PC-3 (cell line): Measurements from ENCODE around the gene TANGO2. TPM values are rescaled to one million over a fixed set of nuclear protein-coding genes. Genes with fewer than 3 reads are reported as not detected.

Experiments used
- ATAC-seq: fragments of 200-7000 bp; cut with Tn5 transposase; 2 replicates; pipeline ENCODE4 v1.9.1; 2020; ENCODE audit warnings: mild to moderate bottlenecking, moderate library complexity
- BruUV-seq: library from RNA; stranded (reverse); fragments of 400-500 nt; replicated peaks from 2 replicates; lab custom pipeline; 2021; lab: Mats Ljungman, UMichigan
- CTCF ChIA-PET: fragments of 300-600 bp; sonication (Branson Sonifier 250); formaldehyde crosslinking; loops from one replicate; lab custom pipeline; 2022; ENCODE audit warnings: antibody characterized with exemption; lab: Charles Lee
- POLR2A ChIA-PET: fragments of 300-600 bp; sonication (Branson Sonifier 250); formaldehyde crosslinking; loops from one replicate; lab custom pipeline; 2022; ENCODE audit warnings: antibody characterized with exemption; ENCODE audit not compliant: unreplicated experiment; lab: Charles Lee
- DNase-seq: peaks from one replicate; pipeline ENCODE4 v3.0.0-alpha.2; 2015
- H2AFZ ChIP-seq: fragments of 300-600 bp; sonication (generic); 2 replicates; pipeline ENCODE4 v1.6.0; 2016; ENCODE audit warnings: antibody characterized with exemption, low read length
- H3F3A ChIP-seq: fragments of 300-600 bp; sonication (generic); one replicate; pipeline ENCODE4 v1.6.0; 2017; ENCODE audit warnings: antibody characterized with exemption, low read length, control low read depth, mild to moderate bottlenecking; ENCODE audit not compliant: unreplicated experiment
- H3K27ac ChIP-seq: fragments of 300-600 bp; sonication (generic); 2 replicates; pipeline ENCODE4 v1.5.1; 2016; ENCODE audit warnings: mild to moderate bottlenecking, low read length
- H3K27me3 ChIP-seq: fragments of 300-600 bp; sonication (generic); 2 replicates; pipeline ENCODE4 v1.6.1; 2016; ENCODE audit warnings: low read length, mixed read lengths
- H3K36me3 ChIP-seq: fragments of 300-600 bp; sonication (generic); 2 replicates; pipeline ENCODE4 v1.6.1; 2016; ENCODE audit warnings: low read depth, mixed run types, low read length, mixed read lengths
- H3K4me1 ChIP-seq: fragments of 300-600 bp; sonication (generic); 2 replicates; pipeline ENCODE4 v1.5.1; 2016; ENCODE audit warnings: low read length; ENCODE audit not compliant: insufficient read depth
- H3K4me2 ChIP-seq: fragments of 300-600 bp; sonication (generic); 2 replicates; pipeline ENCODE4 v1.6.0; 2016; ENCODE audit warnings: low read length
- H3K4me3 ChIP-seq: fragments of 300-600 bp; sonication (generic); 2 replicates; pipeline ENCODE4 v1.5.1; 2016; ENCODE audit warnings: mild to moderate bottlenecking, low read length, mixed read lengths
- H3K79me2 ChIP-seq: fragments of 300-600 bp; sonication (generic); 2 replicates; pipeline ENCODE4 v1.6.1; 2017; ENCODE audit warnings: low read length, mixed read lengths
- H3K9ac ChIP-seq: fragments of 300-600 bp; sonication (generic); 2 replicates; pipeline ENCODE4 v1.6.0; 2016; ENCODE audit warnings: mild to moderate bottlenecking, low read length
- H3K9me2 ChIP-seq: fragments of 300-600 bp; sonication (generic); replicated peaks from 2 replicates; pipeline ENCODE4 v1.6.1; 2016; ENCODE audit warnings: mixed run types, low read length, mixed read lengths
- H3K9me3 ChIP-seq: fragments of 300-600 bp; sonication (generic); 2 replicates; pipeline ENCODE4 v1.6.1; 2016; ENCODE audit warnings: low read length, mixed read lengths
- H4K20me1 ChIP-seq: fragments of 300-600 bp; sonication (generic); 2 replicates; pipeline ENCODE4 v1.6.1; 2016; ENCODE audit warnings: low read length, mixed read lengths
- EZH2 ChIP-seq: fragments of 300-600 bp; sonication (generic); IDR thresholded peaks from one replicate; pipeline ENCODE4 v1.6.1; 2017; ENCODE audit warnings: antibody characterized with exemption, mild to moderate bottlenecking, low read length; ENCODE audit not compliant: unreplicated experiment
- EZH2phosphoT487 ChIP-seq: fragments of 300-600 bp; sonication (generic); IDR thresholded peaks from 2 replicates; pipeline ENCODE4 v1.6.1; 2018; ENCODE audit warnings: mild to moderate bottlenecking, antibody characterized with exemption, low read length, borderline replicate concordance
- intact Hi-C: fragments of 100-400 bp; cut with micrococcal nuclease; formaldehyde crosslinking; loops from 2 replicates; pipeline ENCODE4 v1.9.0; 2023
- total RNA-seq: library from RNA; depleted of rRNA; stranded (reverse); fragments of >200 nt; gene quantifications from 2 replicates; pipeline ENCODE4 v1.2.3, GENCODE V29; 2014
- TF ChIP-seq, protein P1 (sequence below): fragments of 300-600 bp; sonication (generic); conservative IDR thresholded peaks from 2 replicates; pipeline ENCODE4 v1.5.1; 2017; ENCODE audit warnings: antibody characterized with exemption, low read depth, mild to moderate bottlenecking, low read length

TANGO2 gene
- total RNA-seq, 1 experiment from 2014 or later = 23.5 TPM

DNA sequence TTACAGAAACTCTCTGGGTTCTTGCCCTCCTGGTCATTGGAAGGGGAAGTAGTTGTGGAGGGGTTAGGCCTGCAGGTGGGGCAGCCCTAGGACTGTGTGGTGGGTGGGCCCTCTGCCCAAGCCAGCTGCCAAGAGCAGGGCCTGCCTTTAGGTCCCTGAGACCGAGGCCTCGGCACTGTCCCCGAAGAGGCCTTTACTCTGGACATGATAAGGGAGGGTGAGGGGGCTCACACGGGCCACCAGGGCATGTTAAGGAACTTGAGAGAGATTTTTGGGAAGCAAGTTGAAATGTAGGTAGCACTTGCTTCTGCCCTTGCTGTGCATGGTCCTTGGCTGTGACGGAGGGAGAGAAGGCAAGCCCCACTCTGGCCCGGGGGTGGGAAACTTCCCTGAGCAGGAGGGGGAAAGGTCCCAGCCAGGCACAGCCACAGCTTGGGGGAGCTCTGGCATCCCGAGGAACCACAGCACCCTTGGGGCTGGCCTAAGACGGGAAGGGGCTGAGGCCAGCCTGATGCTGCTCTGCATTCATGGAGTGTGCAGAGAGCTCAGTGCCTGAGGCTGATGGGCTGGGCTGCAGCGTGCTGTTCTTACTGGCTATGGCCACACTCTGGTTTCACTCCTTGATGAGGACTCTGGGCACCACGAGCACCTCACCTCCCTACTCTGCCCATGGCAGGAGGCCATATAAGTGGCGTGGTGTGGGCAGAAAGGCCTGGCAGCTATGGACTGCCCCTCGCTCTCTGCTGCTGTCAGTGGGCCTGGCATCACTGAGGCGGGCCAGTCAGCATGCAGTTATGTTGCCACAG, 87.2 kb downstream of the TANGO2 start:
- CTCF ChIA-PET = no interaction called here
- Histone ChIP-seq H2AFZ (no peak overlapping the region), H3K4me2 (no peak overlapping the region), H3K4me1 (no peaks in the 10 kb centered on the region), H3K27me3 (no peaks in the 10 kb centered on the region), H3K9ac (no peak overlapping the region), H3K27ac (no peak overlapping the region), H3K9me3 (no peaks in the 10 kb centered on the region), H3F3A (no peaks in the 10 kb centered on the region), H4K20me1 (no peaks in the 10 kb centered on the region), H3K79me2 (peaks cover 8% of the 10 kb centered on the region), H3K36me3 (peaks cover 32% of the 10 kb centered on the region), H3K9me2 (no peaks in the 10 kb centered on the region), H3K4me3 (no peak overlapping the region)
- TF ChIP-seq, protein P1, sequence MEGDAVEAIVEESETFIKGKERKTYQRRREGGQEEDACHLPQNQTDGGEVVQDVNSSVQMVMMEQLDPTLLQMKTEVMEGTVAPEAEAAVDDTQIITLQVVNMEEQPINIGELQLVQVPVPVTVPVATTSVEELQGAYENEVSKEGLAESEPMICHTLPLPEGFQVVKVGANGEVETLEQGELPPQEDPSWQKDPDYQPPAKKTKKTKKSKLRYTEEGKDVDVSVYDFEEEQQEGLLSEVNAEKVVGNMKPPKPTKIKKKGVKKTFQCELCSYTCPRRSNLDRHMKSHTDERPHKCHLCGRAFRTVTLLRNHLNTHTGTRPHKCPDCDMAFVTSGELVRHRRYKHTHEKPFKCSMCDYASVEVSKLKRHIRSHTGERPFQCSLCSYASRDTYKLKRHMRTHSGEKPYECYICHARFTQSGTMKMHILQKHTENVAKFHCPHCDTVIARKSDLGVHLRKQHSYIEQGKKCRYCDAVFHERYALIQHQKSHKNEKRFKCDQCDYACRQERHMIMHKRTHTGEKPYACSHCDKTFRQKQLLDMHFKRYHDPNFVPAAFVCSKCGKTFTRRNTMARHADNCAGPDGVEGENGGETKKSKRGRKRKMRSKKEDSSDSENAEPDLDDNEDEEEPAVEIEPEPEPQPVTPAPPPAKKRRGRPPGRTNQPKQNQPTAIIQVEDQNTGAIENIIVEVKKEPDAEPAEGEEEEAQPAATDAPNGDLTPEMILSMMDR = no peak
- TF ChIP-seq EZH2 (no peak), EZH2phosphoT487 (no peak)
- intact Hi-C loops = no loop called here
- no peak for DNase-seq
- POLR2A ChIA-PET = no interaction called here
- no TSS peak for BruUV-seq
- ATAC-seq = no peak

DNA sequence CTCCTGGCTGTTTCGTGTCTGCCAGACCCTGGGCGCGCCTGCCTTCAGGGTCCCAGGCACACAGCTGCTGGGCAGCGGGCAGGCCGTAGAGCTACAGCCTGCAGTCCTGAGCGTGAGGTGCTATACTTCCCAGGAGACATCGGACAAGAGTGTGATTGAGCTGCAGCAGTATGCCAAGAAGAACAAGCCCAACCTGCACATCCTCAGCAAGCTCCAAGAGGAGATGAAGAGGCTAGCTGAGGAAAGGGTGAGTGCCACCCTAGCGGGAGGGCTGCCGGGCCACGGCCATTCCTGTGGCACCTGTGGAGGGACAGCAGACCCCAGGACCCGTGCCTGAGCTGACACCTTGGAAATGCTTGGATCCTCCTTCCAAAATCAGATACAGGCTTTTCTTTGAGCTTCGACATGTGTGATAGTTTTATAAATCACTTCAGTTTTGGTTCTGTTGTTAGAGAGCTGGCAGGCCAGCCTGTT, 87.9 kb downstream of the TANGO2 start:
- Histone ChIP-seq H3K79me2 (peaks cover 2% of the 10 kb centered on the region; the same call in 1 of the 2 replicates), H3K4me1 (no peaks in the 10 kb centered on the region), H3K4me2 (no peak overlapping the region), H3K27me3 (no peaks in the 10 kb centered on the region), H3K9me2 (no peaks in the 10 kb centered on the region), H3K4me3 (no peak overlapping the region), H3K9ac (no peak overlapping the region), H3K9me3 (no peaks in the 10 kb centered on the region), H2AFZ (no peak overlapping the region), H3K27ac (no peak overlapping the region), H4K20me1 (no peaks in the 10 kb centered on the region), H3F3A (no peaks in the 10 kb centered on the region), H3K36me3 (peaks cover 28% of the 10 kb centered on the region)
- TF ChIP-seq, protein P1 = no peak
- no peak for TF ChIP-seq EZH2
- TF ChIP-seq EZH2phosphoT487 = no peak
- CTCF ChIA-PET = no interaction called here
- no peak for ATAC-seq
- no TSS peak for BruUV-seq
- DNase-seq = no peak
- POLR2A ChIA-PET = no interaction called here
- intact Hi-C loops = no loop called here
